ENCODE results near the gene ABCC5. TPM values are rescaled to one million over a fixed set of nuclear protein-coding genes. Genes with fewer than 3 reads are reported as not detected.

The ABCC5 gene
- total and polyA plus RNA-seq, 2 experiments from 2014 or later: 27.8 to 41.4 TPM

- H4K20me1 ChIP-seq (ENCODE audit: insufficient read depth, poor library complexity, severe bottlenecking): no peaks in the 10 kb centered on the region
- WGBS (ENCODE audit: low lambda C conversion rate, missing lambda C conversion rate): 81% methylated on average over 10 of the region's 10 CpGs
- no peaks in the 10 kb centered on the region for H3K79me2 ChIP-seq
- DNase-seq (ENCODE audit: low spot score): peak; percentile 66
- H3K9me3 ChIP-seq (ENCODE audit: low read depth): no peaks in the 10 kb centered on the region
- TF ChIP-seq EZH2 (IDR thresholded peaks at IDR 0.05; ENCODE audit: borderline replicate concordance): no peak
- peak overlapping the region; percentile 61 for H3K27ac ChIP-seq
- no peaks in the 10 kb centered on the region for H3K4me1 ChIP-seq (ENCODE audit: insufficient read depth)
- no peak overlapping the region for H3K4me2 ChIP-seq
- no peaks in the 10 kb centered on the region for H3K9me2 ChIP-seq (replicated peaks; ENCODE audit: insufficient read depth)
- no peak overlapping the region for H3K4me3 ChIP-seq
- H3K36me3 ChIP-seq (replicated peaks; ENCODE audit: insufficient read depth, low read depth): no peaks in the 10 kb centered on the region
- no peaks in the 10 kb centered on the region for H3K27me3 ChIP-seq
- no peak overlapping the region for H2AFZ ChIP-seq
Observed at GRCh38 chr3:183930086-183930485, 87.6 kb downstream of the ABCC5 start.

- no peaks in the 10 kb centered on the region for H3K9me2 ChIP-seq (replicated peaks; ENCODE audit: insufficient read depth)
- H3K27me3 ChIP-seq: no peaks in the 10 kb centered on the region
- H3K4me1 ChIP-seq (ENCODE audit: insufficient read depth): no peaks in the 10 kb centered on the region
- no peak for DNase-seq (ENCODE audit: low spot score)
- H3K4me3 ChIP-seq: no peak overlapping the region
- no peak overlapping the region for H3K27ac ChIP-seq
- H3K4me2 ChIP-seq: no peak overlapping the region
- H3K9me3 ChIP-seq (ENCODE audit: low read depth): no peaks in the 10 kb centered on the region
- no peak overlapping the region for H2AFZ ChIP-seq
- no peaks in the 10 kb centered on the region for H4K20me1 ChIP-seq (ENCODE audit: insufficient read depth, poor library complexity, severe bottlenecking)
- H3K36me3 ChIP-seq (replicated peaks; ENCODE audit: insufficient read depth, low read depth): no peaks in the 10 kb centered on the region
- TF ChIP-seq CTCF (IDR thresholded peaks at IDR 0.05; ENCODE audit: poor library complexity): no peak
- TF ChIP-seq EZH2phosphoT487 (IDR thresholded peaks at IDR 0.05; ENCODE audit: low read depth, severe bottlenecking, unreplicated experiment): no peak
- no peak for TF ChIP-seq EZH2 (IDR thresholded peaks at IDR 0.05; ENCODE audit: borderline replicate concordance)
- 97% methylated on average over 3 of the region's 3 CpGs for WGBS (ENCODE audit: low lambda C conversion rate, missing lambda C conversion rate)
- no peaks in the 10 kb centered on the region for H3K79me2 ChIP-seq
Observed at GRCh38 chr3:183927059-183927458, 90.6 kb downstream of the ABCC5 start.

GRCh38 chr3:183924956-183925355, 92.7 kb downstream of the ABCC5 start:
- Histone ChIP-seq H3K4me2 (no peak overlapping the region), H3K9me3 (ENCODE audit: low read depth) (no peaks in the 10 kb centered on the region), H3K9me2 (replicated peaks; ENCODE audit: insufficient read depth) (no peaks in the 10 kb centered on the region), H2AFZ (no peak overlapping the region), H3K36me3 (replicated peaks; ENCODE audit: insufficient read depth, low read depth) (no peaks in the 10 kb centered on the region), H3K4me1 (ENCODE audit: insufficient read depth) (no peaks in the 10 kb centered on the region), H3K79me2 (no peaks in the 10 kb centered on the region), H3K4me3 (no peak overlapping the region), H4K20me1 (ENCODE audit: insufficient read depth, poor library complexity, severe bottlenecking) (no peaks in the 10 kb centered on the region), H3K27ac (peak overlapping the region; percentile 76), H3K27me3 (no peaks in the 10 kb centered on the region)
- 70% methylated on average over 7 of the region's 7 CpGs for WGBS (ENCODE audit: low lambda C conversion rate, missing lambda C conversion rate)
- TF ChIP-seq CTCF (IDR thresholded peaks at IDR 0.05; ENCODE audit: poor library complexity) (no peak), EZH2phosphoT487 (IDR thresholded peaks at IDR 0.05; ENCODE audit: low read depth, severe bottlenecking, unreplicated experiment) (no peak), EZH2 (IDR thresholded peaks at IDR 0.05; ENCODE audit: borderline replicate concordance) (no peak)
- peak; percentile 40 for DNase-seq (ENCODE audit: low spot score)

GRCh38 chr3:183924543-183924942, 93.1 kb downstream of the ABCC5 start:
- no peaks in the 10 kb centered on the region for H3K36me3 ChIP-seq (replicated peaks; ENCODE audit: insufficient read depth, low read depth)
- no peaks in the 10 kb centered on the region for H3K79me2 ChIP-seq
- H3K27me3 ChIP-seq: no peaks in the 10 kb centered on the region
- TF ChIP-seq CTCF (IDR thresholded peaks at IDR 0.05; ENCODE audit: poor library complexity) (no peak), EZH2phosphoT487 (IDR thresholded peaks at IDR 0.05; ENCODE audit: low read depth, severe bottlenecking, unreplicated experiment) (no peak), EZH2 (IDR thresholded peaks at IDR 0.05; ENCODE audit: borderline replicate concordance) (no peak)
- H3K27ac ChIP-seq: peak overlapping the region; percentile 76
- no peaks in the 10 kb centered on the region for H3K9me3 ChIP-seq (ENCODE audit: low read depth)
- no peak overlapping the region for H2AFZ ChIP-seq
- no peak overlapping the region for H3K4me3 ChIP-seq
- H4K20me1 ChIP-seq (ENCODE audit: insufficient read depth, poor library complexity, severe bottlenecking): no peaks in the 10 kb centered on the region
- H3K4me1 ChIP-seq (ENCODE audit: insufficient read depth): no peaks in the 10 kb centered on the region
- H3K4me2 ChIP-seq: no peak overlapping the region
- DNase-seq (ENCODE audit: low spot score): no peak
- no peaks in the 10 kb centered on the region for H3K9me2 ChIP-seq (replicated peaks; ENCODE audit: insufficient read depth)
- 90% methylated on average over 3 of the region's 3 CpGs for WGBS (ENCODE audit: low lambda C conversion rate, missing lambda C conversion rate)

Measured in hepatocyte (in vitro differentiated cells).